Sigmoid colon (tissue), 4 donors: ENCODE results near the gene MID1.

Experiments
- EP300 ChIP-seq, 4 donors: sonication (generic); formaldehyde crosslinking; IDR thresholded peaks; one replicate each; pipeline ENCODE4 v1.6.1; 2017; ENCODE audit warnings: antibody characterized with exemption in 4 of 4
- POLR2A ChIP-seq, 2 donors: fragments of 450-650 bp; IDR thresholded peaks; one replicate each; pipeline ENCODE4 v1.6.1; 2016; ENCODE audit warnings: antibody characterized with exemption in 2 of 2, mild to moderate bottlenecking in 2 of 2, moderate library complexity in 2 of 2
- POLR2AphosphoS5 ChIP-seq, 4 donors: sonication (generic); formaldehyde crosslinking; IDR thresholded peaks; one replicate each; pipeline ENCODE4 v1.6.1; 2017; ENCODE audit warnings: antibody characterized with exemption in 4 of 4
- TF ChIP-seq, protein P1 (sequence below), 4 experiments: fragments of 450-650 bp in 3 of 4; fragments of 200-600 bp in 1 of 4; IDR thresholded peaks; one replicate each; pipeline ENCODE4 v1.5.1; 2016 to 2019; ENCODE audit warnings: antibody characterized with exemption in 4 of 4, mild to moderate bottlenecking in 3 of 4, moderate library complexity in 2 of 4

GRCh38 chrX:10574663-10575062, 45.7 kb downstream of the MID1 start:
- no peak for TF ChIP-seq POLR2A (IDR thresholded peaks at IDR 0.05)
- no peak for TF ChIP-seq EP300 (IDR thresholded peaks at IDR 0.05)
- TF ChIP-seq, protein P1, sequence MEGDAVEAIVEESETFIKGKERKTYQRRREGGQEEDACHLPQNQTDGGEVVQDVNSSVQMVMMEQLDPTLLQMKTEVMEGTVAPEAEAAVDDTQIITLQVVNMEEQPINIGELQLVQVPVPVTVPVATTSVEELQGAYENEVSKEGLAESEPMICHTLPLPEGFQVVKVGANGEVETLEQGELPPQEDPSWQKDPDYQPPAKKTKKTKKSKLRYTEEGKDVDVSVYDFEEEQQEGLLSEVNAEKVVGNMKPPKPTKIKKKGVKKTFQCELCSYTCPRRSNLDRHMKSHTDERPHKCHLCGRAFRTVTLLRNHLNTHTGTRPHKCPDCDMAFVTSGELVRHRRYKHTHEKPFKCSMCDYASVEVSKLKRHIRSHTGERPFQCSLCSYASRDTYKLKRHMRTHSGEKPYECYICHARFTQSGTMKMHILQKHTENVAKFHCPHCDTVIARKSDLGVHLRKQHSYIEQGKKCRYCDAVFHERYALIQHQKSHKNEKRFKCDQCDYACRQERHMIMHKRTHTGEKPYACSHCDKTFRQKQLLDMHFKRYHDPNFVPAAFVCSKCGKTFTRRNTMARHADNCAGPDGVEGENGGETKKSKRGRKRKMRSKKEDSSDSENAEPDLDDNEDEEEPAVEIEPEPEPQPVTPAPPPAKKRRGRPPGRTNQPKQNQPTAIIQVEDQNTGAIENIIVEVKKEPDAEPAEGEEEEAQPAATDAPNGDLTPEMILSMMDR (IDR thresholded peaks at IDR 0.05), result no peak
- TF ChIP-seq POLR2AphosphoS5 (IDR thresholded peaks at IDR 0.05), result no peak
